ENCODE data around the gene SYNPR.

- TF ChIP-seq CTCF (conservative IDR thresholded peaks at IDR 0.05; ENCODE audit: low read depth, low read length), result no peak
- no peak for TF ChIP-seq EZH2 (IDR thresholded peaks at IDR 0.05; ENCODE audit: borderline replicate concordance, low read depth, low read length, poor library complexity, severe bottlenecking)
These were observed 87.6 kb downstream of the SYNPR start for GRCh38 chr3:63365671-63366070.

Measured in A673 (cell line).